HG03025 (cell line): ENCODE data around the gene PQBP1.
"Not testable (repeated sequence)": the region's sequence is repeated elsewhere in the genome, so short reads cannot be mapped to it uniquely, and the experiment has no call there.

ENCODE experiments used
- ATAC-seq: cut with Tn5 transposase; IDR thresholded peaks from one replicate; pipeline ENCODE4 v1.9.1; 2021; ENCODE audit warnings: mild to moderate bottlenecking, moderate library complexity; ENCODE audit not compliant: unreplicated experiment, low FRiP score

Gene PQBP1

DNA sequence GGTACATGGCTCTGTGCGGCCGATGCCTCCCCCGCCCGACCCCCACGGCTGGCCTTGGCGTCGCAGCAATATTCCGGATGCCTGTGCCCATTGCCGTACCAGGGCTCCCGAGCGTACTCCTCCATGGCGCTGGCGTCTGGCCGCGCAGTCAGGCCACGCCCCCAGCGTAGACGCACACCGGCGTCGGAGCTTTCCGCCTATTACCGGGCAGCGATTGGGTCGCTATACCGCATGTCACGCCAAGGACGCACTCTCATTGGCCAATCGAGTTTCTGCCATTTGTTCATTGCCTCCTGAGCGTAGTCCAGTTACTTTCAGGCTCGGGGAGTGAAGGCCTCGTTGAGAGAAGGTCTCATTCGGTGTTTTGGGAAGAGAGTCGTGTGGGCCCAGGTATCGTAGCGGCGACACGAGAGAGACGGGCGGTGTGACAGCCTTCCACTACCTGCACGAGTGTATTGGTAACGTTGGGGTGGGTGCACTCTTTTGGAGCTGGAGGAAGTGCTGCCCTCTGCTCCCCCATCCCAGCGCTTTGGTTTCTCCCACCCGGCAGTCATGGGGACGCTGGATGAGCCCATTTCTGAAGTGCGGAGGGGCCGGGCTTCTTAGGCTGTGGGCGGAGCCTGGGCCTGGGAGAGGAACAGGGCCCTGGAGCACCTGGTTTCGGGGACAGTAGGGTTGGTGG lies at the start of gene PQBP1, which contains the start of gene TIMM17B:
TSS of gene PQBP1 (plus strand) at position 306 of the 682 bp plus-strand sequence. CDS start 580 bp downstream, outside the sequence.
TSS of gene TIMM17B (minus strand) at position 144 of the 682 bp plus-strand sequence. CDS start at position 125, 19 bp downstream.
- peak; percentile 82 for ATAC-seq

DNA sequence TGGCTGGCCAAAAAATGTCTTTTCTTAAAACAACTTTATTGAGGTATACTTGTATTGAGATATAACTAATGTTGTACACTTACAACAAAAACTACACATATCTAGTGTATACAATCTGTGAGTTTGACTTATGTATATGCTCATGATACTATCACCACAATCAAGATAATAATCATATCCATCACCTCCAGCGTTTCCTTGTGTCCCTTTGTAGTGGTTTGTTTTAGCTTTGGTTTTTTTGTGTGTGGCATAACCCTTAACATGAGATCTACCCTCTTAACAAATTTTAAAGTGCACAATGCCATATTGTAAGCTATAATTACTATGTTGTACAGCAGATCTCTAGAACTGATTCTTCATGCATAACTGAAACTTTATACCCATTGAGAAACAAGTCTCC lies 48.9 kb upstream of the PQBP1 start:
- ATAC-seq, result no peak

- no peak for ATAC-seq
Observed at GRCh38 chrX:48852857-48853256, 44.9 kb upstream of the PQBP1 start.

- ATAC-seq, result not testable (repeated sequence)
Observed at GRCh38 chrX:48853494-48853893, 44.2 kb upstream of the PQBP1 start.

DNA sequence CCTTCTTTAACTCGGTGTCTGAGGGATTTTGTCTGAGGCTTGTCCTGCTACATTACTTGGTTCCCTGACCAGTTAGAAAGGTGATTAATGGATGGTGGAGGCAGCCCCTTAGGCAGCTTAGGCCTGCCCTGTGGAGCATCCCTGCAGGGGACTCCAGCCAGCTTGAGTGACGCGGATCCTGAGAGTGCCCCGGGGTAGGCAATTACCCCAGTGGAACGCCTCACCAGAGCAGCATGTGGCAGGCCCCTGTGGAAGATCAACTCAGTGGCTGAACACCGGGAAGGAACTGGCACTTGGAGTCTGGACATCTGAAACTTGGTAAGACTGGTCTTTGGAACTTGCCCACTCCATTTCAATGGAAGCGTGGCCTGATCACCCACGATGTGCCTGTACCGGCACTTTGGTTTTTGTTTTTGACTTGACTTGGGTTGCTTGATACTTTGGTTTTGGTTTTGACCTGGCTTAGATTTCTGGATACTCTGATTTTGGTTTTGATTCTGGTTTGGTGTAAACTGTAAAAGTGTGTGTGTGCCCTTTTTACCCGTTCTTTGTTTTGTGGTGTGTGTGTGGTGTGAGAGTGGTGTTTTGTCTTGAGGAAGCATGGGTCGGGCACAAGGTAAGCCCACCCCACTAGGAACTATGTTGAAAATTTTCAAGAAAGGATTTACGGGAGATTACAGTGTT lies 43.5 kb upstream of the PQBP1 start:
- ATAC-seq, result not testable (repeated sequence)

GRCh38 chrX:48854898-48855297 lies 42.8 kb upstream of the PQBP1 start:
- ATAC-seq, result no peak

DNA sequence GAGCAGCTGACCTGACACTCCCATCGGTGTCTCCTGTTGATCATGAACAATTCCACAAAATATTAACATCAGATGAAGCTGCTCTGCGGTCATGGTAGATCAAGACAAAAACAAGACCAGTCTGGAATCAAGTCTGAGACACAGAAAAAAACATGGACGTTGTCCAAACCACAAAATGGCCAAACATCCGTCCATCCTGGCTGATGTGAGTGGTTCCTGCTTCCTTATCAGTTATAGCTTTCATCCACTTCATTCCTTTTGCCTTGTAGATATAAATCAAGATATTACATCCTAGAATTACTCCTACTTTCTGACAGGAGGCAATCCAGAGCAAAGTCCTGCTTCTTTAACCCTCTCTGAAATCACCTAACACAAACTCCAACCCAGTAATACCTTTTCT lies 33.5 kb upstream of the PQBP1 start:
- ATAC-seq, result no peak

DNA sequence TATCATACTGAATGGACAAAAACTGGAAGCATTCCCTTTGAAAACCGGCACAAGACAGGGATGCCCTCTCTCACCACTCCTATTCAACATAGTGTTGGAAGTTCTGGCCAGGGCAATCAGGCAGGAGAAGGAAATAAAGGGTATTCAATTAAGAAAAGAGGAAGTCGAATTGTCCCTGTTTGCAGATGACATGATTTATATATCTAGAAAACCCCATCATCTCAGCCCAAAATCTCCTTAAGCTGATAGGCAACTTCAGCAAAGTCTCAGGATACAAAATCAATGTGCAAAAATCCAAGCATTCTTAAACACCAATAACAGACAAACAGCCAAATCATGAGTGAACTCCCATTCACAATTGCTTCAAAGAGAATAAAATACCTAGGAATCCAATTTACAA lies 25.7 kb upstream of the PQBP1 start:
- not testable (repeated sequence) for ATAC-seq

DNA sequence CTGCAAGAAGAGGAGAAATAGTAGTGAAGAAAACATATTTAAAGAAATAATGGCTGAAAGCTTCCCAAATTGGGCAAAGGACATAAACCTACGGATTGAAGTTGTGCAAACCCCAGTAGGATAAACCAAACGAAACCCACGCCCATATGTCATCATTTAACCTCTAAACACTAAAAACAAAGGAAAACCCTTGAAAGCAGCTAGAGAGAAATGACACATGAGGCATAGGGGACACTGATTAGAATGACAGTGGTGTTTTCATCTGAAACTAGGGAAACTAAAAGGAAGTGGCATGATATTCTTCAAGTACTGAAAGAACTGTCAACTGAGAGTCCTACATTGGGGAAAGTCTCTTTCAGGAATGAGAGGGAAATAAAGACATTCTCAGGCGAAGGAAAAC lies 20.8 kb upstream of the PQBP1 start:
- ATAC-seq, result not testable (repeated sequence)

GRCh38 chrX:48883729-48884128 lies 14.0 kb upstream of the PQBP1 start:
- ATAC-seq, result no peak

- ATAC-seq, result not testable (repeated sequence)
Observed at GRCh38 chrX:48886586-48886985, 11.1 kb upstream of the PQBP1 start.

DNA sequence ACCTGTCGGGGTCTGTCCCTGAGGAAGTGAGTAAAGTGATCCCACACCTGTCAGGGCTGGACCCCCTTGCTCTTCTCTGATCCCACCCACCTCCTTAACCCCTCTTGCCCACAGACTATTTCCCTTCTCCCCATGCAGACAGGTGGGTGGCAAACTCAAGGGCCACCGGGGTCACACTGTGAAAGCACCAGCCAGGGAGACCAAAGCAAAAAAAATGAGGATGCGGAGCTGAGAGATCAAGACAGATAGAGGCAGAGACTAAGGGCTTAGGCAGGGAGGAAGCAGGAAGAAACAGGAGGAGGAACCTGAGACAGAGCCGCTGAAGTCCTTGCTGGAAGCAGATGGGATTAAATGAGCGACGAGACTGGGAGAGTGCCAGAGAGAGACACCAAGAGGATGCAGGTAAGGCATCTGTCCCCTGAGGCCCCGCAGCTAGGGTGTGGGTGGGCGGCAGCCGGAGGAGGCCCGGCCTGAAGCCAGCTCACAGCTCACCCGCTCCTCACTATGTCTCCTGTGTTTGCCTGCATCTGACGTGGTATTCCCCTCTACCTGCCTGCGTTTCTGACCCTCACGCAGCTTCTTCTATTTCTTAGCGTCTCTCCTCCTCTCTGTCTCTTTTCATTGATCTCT lies 7.3 kb upstream of the PQBP1 start:
- ATAC-seq, result no peak

DNA sequence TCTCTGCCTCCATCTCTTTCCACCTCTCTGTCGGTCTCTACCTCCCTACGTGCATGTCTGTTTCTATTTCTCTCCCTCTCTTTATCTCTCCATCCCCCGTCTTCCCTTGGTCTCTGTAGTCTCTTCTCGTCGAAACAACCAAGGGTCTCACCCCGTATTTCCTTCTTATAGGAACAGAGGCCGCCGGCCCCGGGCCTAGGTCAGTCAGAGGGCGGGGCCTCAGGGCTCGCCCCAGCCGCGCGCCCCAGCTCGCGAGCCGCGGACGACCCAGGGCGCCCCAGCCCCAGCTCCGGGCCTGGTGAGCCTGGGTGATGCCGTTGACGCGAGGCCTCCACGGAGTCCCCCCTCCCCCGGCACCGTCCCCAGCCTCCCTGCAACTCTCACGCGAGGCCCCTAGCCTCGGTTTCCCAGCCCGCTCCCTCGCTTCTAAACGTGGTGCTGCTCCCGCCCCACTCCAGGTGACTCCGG lies 6.8 kb upstream of the PQBP1 start:
- peak; percentile 45 for ATAC-seq

DNA sequence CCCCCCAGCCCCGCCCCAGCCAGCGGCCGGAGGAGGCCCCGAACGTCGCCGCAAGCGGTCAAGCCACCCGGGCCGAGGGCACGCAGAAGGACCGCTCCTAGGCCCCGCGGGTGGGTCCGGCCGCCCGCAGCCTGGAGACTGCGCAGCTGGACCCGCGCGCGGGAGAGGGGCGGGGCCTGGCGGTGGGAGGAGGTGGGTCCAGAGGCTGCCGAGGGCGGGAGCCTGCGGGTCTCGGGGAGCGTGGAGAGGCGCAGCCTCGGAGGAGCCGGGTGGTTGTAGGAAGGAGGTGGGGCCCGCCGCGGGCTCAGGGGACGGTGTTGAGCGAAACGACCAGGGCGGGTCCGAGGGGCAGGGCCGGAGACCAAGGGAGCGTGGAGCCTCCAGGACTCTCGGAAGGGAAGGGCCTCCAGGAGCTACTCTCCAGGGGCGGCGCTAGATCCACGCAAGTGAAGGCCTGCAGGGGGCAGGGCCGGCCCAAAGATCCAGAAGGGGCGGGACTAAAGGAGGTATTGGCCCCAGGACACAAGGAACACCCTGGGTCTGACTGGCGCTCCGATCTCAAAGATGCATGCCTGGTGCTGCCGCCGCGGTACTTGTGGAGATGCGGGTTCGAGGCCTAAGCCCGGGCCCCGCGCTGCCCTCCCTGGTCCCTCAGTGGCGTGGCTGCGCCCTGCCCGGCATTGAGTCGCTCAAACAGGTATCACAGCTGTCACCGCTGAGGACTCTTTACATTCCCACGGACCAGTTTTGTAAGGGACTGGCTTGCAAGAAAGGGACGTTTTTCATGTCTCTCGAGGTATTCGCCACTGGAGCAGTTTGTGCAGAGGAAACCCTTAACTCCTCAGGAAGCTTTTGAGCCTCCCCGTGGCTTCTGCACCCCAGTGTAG lies 6.1 kb upstream of the PQBP1 start:
- peak; percentile 59 for ATAC-seq

GRCh38 chrX:48892896-48893295 lies 4.8 kb upstream of the PQBP1 start:
- no peak for ATAC-seq

- ATAC-seq, result no peak
Observed at GRCh38 chrX:48893556-48894348, 4.0 kb upstream of the PQBP1 start.

DNA sequence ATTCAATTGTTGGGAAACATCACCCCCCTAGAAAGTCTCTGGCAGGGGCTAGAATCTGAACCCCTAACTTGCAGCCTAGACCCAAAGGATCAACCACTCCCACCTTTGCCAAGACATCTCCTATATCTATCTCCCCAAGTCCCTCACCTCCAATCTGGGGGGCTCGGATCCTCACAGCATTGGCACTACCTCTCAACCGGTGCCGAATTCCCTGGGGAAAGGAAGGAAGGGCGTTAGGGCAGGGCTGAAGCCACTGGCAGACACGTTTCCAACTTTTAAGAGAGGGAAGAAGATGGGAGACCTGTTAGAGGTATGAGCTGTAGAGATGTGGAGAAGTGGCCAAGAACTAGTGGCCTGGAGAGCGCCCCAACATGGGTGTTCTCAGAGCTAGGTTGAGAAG lies 2.8 kb upstream of the PQBP1 start:
- no peak for ATAC-seq

DNA sequence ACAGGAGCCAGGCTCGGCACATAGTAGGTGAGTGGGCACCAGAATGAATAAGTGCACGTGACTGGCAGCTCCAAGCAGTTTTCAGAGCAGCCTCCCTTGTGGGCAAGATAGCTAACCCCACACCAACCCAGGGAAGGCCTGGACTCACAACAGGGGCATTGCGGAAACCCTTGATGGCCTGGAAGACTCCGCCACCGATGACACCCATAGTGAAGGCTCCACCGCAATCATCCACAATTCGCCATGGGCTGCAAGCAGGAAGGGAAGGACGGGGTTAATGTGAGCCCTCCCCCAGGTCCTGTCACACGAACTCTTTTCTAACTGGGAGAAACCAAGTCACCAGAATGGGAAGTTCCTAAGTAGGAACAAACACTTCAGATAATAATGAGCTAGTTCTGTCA lies 1.1 kb upstream of the PQBP1 start:
- no peak for ATAC-seq

DNA sequence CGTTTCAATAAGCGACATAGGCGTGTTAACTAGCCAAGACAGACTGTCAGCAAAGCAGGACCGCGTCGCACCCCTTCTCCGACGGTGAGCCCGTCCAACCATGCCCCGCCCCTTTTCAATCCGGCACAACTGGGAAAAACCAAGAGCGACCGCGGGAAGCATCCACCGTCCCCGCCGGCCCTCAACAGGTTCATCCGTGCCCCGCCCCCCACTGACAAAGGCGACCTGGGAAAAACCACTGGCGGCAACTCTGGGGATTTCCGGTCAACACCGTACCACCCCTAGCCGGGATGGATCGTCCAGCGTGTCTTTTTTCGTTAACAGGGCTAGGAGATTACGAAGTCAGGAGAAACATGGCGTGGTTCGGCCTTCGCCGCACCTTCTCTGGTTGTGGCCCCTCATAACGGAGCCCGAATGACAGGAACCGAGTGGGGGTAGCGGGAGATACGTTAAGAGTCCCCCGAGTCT lies 539 bp upstream of the PQBP1 start:
- peak; percentile 20 for ATAC-seq

DNA sequence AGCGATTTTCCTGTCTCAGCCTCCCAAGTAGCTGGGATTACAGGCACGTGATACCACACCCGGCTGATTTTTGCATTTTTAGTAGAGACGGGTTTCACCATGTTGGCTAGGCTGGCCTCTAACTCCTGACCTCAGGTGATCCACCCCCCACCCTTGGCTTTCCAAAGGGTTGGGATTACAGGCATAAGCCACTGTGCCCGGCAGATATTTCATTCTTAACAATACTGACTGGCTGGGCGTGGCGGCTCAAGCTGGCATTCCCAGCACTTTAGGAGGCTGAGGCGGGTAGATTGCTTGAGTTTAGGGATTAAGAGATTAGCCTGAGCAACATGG lies 1.3 kb downstream of the PQBP1 start:
- no peak for ATAC-seq
